AG10803 (cell line): ENCODE results near the gene CDH4.

Source experiments
- DNase-seq: peaks from one replicate; pipeline ENCODE4 v3.0.0; 2010; ENCODE audit warnings: low read depth
- H3K4me3 ChIP-seq: 2 replicates; pipeline ENCODE4 v1.5.1; 2011; ENCODE audit warnings: mild to moderate bottlenecking, low read length, control low read depth
- CTCF ChIP-seq: conservative IDR thresholded peaks from 2 replicates; pipeline ENCODE4 v1.5.1; 2011; ENCODE audit warnings: mild to moderate bottlenecking, low read length, control low read depth, inconsistent platforms

Gene CDH4

GRCh38 chr20:61562491-61562890 lies 310.4 kb downstream of the CDH4 start:
- TF ChIP-seq CTCF, result no peak
- DNase-seq, result no peak
- no peak overlapping the region for H3K4me3 ChIP-seq

GRCh38 chr20:61562897-61563504 lies 310.9 kb downstream of the CDH4 start:
- DNase-seq, result no peak
- H3K4me3 ChIP-seq, result no peak overlapping the region
- TF ChIP-seq CTCF, result no peak

GRCh38 chr20:61564628-61565027 lies 312.6 kb downstream of the CDH4 start:
- DNase-seq, result no peak
- TF ChIP-seq CTCF, result no peak
- H3K4me3 ChIP-seq, result no peak overlapping the region

- TF ChIP-seq CTCF, result no peak
These were observed 313.7 kb downstream of the CDH4 start for GRCh38 chr20:61565791-61566190.

GRCh38 chr20:61566691-61567090 lies 314.6 kb downstream of the CDH4 start:
- no peak overlapping the region for H3K4me3 ChIP-seq
- DNase-seq, result no peak
- no peak for TF ChIP-seq CTCF

More at GRCh38 chr20:61565791-61566190, 313.7 kb downstream of the CDH4 start:
- no peak overlapping the region for H3K4me3 ChIP-seq
- no peak for DNase-seq

- TF ChIP-seq CTCF, result no peak
- H3K4me3 ChIP-seq, result no peak overlapping the region
- no peak for DNase-seq
These were observed 315.1 kb downstream of the CDH4 start for GRCh38 chr20:61567204-61567603.

- TF ChIP-seq CTCF, result no peak
- H3K4me3 ChIP-seq, result no peak overlapping the region
- no peak for DNase-seq
These were observed 317.8 kb downstream of the CDH4 start for GRCh38 chr20:61569825-61570224.
